SIG-M5 (cell line): ENCODE data around the gene TMEM143.

Source experiments
- DNase-seq: peaks from one replicate; lab custom pipeline; 2025; lab: John Stamatoyannopoulos, UW

The TMEM143 gene

DNA sequence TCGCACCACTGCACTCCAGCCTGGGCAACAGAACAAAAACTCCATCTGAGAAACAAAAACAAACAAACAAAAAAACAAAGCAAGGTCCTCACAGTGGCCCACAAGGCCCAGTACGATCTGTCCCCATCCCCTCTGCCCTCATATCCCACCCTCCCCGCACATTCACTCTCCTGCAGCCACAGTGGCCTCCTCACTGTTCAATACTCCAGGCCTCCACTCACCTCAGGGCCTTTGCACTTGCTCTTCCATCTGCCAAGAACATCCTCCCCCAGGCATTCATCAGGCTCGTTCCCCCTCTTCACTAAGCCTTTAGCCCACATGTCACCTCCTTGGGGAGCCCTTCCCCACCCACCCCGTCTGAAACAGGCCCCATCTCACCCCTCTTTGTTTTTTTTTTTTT is 4.6 kb downstream of the TMEM143 start:
- DNase-seq, result no peak

DNA sequence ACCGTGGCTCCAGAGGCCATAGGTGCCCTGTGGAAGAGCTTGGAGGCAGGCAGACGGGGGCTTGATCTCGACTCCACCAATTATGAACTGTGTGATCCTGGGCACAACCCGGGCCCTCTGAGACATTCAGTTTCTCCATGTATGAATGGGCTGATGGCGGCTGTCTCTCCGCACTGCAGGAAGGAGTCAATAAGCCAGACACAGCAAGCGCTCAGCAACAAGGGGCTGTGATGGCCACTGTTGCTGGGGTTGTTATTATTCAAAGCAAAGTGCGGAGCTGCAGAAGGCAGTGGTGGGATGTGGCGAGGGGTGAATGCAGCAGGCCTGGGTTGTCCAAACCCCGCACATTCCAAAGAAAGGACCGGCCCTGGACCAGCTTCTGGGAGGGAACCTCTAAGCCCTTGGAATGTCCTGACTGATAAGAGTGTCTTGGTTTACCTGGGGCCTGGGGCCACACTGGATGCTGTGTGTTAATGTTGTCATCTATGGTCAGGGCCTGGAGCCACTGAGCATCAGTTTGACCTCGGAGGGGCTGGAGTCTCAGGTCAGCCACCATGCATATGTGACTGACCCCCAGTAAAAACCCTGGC is 8.3 kb downstream of the TMEM143 start:
- no peak for DNase-seq

DNA sequence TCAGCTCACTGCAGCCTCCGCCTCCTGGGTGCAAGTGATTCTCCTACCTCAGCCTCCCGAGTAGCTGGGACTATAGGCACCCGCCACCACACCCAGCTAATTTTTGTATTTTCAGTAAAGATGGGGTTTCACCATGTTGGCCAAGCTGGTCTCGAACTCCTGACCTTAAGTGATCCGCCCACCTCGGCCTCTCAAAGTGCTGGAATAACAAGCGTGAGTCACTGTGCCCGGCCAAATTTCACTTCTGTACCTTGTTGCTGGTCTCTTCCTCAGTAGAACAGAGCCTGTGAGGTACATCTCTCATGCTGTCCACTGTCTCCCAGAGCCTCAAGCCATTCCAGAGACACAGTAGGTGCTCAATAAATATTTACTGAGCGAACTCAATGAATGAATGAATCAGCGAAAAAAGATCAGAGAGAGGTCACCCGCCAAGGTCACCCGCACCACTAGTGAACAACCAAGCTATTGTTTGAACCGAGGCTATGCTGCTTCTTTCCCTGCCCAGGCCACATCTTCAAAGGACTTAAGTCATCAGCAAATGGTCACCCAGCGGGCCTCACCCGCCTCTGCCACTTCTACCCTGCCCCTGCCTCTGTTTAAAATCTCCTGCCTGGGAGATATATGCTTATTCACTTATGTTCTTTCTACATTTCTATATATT is 9.3 kb downstream of the TMEM143 start:
- DNase-seq, result no peak

DNA sequence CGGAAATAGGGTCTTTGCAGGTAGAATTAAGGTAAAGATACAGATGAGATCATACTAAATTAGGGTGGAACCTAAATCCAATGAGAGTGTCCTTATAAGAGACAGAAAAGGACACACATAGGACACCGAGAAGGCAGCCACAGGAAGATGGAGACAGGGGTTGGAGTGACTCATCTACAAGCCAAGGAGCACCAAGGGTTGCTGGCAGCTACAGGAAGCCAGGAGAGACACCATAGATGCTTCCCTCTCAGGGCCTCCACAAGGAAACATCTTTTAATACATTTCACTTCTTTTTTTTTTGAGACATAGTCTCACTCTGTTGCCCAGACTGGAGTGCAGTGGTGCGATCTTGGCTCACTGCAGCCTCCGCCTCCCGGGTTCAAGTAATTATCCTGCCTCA is 10.1 kb downstream of the TMEM143 start:
- DNase-seq, result no peak

DNA sequence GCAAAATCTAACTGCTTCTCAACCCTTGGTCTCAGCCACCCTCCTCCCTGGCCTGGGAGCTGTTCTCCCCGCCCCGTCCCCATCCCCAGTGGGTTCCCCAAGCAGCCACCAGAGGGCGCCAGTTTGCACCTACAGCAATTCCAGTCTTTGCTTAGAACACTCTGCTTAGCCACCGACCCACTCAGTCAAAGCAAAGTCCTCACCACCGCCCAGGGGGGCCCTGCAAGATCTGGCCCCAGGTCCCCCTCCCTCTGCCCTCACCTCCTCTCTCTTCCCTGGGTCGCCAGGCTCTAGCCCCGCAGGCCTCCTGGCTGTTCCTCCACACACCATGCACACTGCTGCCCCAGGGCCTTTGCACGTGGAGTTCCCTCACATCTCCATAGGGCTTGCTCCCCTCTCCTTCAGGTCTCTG is 12.4 kb downstream of the TMEM143 start:
- DNase-seq, result no peak

DNA sequence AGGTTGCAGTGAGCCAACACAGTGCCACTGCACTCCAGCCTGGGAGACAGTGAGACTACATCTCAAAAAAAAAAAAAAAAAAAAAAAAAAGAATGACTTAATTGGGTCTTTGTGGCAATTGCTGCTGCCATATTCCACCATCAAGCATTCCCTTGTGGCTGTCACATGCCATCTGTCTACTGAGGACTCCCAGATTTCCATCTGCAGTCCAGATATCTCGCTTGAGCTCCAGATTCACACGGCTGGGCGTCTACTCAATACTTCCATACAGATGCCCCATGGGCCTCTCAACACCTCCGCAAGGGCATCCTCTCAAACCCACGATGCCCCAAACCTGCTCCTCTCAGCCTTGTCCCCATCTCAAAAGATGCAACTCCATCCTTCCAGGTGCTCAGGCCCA is 12.9 kb downstream of the TMEM143 start:
- DNase-seq, result no peak

DNA sequence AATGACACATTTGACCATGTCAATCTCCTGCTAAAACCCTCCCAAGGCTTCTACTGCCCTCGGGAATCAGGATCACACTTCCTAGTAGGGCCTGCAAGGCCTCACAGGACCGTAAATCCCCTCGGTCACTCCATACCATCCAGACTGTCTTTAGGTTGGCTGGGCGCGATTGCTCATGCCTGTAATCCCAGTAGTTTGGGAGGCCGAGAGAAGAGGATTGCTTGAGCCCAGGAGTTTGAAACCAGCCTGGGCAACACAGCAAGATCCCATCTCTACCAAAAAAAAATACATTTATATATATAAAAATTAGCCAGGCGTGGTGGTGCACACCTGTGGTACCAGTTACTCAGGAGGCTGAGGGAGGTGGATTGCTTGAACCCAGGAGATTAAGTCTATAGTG is 15.0 kb downstream of the TMEM143 start:
- DNase-seq, result no peak

DNA sequence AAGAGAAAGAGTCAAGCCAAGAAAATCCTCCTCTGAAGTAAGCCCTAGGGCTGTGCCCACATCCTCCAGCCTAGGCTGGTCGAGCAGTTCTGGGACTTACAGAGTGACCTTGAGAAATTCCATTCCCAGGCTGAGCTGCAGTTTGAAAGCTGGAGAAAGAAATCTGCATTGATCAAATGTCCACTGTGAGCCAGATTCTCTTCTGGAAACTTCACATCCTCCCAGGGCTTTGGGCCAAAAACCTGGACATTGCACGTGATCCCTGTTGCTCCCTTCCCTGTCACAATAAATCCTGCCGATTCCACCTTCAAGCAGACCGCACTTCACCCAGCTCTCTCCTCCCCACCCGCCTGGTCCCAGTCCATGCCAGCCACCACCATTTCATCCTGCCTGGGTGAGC is 15.7 kb downstream of the TMEM143 start:
- no peak for DNase-seq

DNA sequence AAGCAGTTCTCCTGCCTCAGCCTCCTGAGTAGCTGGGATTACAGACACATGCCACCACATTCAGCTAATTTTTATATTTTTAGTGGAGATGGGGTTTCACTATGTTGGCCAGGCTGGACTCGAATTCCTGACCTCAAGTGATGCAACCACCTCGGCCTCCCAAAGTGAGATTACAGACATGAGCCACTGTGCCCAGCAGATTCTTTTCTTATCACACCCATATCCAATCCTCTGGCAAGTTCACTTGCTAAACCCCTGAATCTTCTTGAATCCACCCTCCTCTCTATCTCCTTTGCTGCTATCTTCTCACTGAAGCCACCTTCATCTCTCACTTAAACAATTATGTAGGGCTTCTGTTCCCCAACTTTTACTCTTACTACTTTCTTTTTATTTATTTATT is 17.5 kb downstream of the TMEM143 start:
- DNase-seq, result no peak

DNA sequence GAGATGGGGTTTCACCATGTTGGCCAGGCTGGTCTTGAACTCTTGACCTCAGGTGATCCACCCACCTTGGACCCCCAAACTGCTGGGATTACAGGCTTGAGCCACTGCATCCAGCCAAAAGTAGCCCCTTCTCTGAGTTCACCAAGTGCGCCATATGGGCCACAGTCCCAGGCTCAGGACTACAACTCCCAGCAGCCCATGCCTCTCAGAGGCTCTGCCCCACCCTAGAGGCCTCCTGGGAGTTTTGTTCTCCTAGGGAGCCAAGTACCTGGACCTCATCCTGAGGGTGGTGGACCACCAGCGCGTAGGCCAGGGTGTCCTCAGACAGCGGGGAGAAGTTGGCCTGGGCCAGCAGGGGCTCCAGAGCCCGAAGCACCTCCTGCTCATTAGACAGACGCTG is 18.8 kb downstream of the TMEM143 start:
- no peak for DNase-seq

DNA sequence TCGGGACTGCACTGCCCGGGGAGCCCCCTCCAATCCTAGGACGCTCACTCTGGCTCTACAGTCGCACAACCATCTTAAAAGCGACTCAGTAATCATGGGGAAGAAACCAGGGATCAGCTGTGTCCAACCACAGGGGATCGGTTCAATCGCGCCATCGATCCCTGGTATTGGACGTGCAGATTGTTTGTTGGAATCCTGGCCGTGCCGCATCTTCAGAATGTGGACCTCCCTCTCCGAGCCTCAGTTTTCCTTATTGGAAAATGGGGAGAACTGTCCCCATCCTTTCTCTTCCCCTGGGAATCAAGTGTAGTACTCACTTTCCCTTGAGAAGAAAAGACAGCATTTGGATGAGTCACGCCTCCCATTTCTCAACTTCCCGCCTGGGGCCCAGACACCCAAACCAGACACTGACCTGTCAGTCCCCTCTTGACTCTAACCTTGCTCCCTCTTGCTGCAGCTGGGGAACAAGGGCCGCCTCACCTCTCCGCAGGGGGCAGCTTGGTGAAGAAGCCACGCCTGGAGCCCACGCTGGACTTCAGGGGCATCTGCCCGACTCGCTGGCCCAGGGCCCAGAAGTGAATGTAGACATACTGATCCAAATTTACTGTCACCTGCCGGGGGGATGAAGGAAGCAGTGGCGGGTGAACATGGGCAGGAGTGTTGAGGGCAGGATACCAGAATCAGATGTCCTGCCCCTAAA is 20.7 kb downstream of the TMEM143 start:
- DNase-seq, result no peak

DNA sequence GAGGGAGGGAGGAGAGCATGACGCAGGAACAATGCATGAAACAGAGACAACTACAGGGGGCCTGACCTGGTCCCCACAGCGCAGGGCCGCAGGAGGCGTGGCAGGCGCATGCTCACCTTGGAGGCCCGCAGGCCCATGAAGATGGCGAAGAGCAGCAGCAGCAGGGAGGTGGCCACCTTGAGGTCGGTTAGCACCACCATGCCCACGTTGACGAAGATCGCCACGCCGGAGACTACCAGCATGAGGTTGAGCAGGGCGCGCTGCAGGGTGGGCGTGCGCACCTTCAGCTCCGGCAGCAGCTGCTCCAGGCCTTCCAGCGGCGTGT is 21.4 kb downstream of the TMEM143 start:
- DNase-seq, result no peak

DNA sequence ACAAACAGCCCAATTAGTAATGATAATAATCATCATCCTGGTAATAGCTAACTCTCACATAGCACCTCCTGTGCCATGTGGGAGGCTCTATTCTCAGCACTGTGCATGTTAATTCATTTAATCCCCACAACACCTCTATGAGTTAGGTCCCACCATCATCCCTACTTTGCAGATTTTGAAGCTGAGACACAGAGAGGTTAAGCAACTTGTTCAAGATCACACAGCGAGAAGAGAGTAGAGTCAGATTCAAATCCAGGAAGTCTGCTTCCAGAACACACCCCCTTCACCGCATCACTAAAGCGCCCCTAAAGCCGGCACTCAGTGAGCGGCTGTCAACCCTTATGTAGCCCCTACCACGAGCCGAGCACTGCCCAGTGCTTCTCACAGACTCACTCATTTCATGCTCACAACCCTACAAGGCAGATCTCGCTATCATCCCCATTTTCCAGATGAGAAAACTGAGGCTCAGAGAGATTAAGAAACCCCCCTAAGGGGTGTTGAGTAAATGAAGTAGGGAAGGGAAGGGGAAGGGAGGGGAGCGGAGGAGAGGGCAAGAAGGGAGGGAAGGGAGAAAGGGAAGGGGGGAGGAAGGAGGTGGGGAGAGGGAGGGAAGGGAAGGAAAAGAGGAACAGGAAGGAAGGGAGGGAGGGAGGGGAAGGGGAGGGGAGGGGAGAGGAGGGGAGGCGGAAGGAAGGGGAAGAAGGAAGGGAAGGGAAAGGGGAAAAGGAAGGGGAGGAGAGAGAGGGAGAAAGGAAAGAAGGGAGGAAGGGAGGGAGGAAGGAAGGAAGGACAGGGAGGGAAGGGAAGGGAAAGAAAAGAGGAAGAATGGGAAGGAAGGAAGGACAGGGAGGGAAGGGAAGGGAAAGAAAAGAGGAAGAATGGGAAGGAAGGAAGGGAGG is 22.0 kb downstream of the TMEM143 start:
- no peak for DNase-seq

DNA sequence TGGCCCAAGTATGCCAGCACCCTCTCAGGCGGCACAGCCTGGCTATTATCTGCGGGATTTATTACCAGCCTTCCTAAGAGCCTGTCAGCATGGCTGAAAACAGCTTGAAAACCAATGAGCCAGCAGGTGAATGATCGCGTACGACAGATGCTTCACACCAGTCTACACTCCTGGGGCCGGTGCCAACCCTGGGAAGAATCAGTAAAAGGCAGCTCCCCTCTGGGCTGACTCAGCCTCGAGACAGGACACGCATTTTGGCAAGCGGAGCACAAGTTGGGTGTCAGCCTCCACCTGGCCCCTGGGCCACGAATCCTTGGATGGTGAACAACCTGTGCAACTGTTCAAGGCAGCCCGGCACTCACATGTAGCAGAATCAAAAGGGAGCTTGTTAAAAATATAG is 22.7 kb downstream of the TMEM143 start:
- no peak for DNase-seq

DNA sequence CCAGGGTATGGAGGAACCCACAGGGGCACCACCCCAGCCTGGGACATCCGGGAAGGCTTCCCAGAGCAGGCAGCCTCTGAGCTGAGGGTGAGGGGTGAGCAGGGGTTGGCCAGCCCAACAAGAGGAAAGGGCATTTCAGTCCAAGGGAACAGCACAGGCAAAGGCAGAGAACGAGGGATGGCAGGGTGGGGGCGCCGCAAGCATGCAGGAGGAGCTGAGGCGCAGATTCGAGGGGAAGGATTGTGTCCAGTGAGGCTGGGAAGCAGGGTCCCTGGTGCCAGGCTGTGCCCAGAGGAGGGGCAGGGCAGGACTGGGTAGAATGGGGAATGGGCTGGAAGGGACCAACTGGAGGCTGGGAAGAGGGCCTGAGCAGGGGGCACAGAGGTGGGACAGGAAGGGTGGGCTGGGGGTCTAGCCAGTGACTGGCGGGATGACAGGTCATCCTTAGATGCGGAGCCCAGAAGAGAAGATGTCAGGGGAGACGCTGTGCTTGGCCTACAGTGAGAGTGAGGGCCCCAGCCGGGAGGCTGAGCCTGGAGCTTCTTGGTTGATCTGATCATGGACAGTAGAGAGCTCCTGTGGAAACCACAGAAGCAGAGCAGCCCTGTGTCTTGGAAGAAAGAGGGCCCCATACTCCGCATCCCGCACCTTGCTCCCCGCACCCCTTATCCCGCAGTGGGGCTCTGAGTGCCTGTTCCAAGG is 24.8 kb downstream of the TMEM143 start:
- DNase-seq, result no peak

DNA sequence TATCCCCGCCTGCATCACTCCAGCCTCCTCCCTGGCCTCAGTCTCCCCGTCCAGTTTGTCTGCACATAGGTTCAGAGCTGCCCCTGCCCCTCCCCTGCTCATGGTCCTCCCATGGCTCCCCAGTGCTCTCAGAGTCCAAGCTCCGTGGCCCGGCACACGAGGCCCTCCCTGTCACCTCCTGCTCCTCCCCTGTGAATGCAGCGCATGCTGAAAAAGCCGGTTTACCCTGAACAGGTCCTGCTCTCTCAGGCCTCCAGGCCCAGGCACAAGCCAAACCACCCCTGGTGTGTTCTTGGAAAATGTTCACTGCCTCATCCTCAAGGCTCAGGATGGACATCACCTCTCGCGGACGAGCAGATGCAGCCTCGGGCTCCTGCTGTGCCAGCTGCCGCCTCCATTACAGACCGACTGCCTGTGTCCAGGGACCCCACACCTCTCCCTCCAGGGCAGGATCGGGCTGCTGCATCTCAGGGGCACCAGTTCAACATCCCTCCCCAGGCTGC is 25.4 kb downstream of the TMEM143 start:
- DNase-seq, result no peak

DNA sequence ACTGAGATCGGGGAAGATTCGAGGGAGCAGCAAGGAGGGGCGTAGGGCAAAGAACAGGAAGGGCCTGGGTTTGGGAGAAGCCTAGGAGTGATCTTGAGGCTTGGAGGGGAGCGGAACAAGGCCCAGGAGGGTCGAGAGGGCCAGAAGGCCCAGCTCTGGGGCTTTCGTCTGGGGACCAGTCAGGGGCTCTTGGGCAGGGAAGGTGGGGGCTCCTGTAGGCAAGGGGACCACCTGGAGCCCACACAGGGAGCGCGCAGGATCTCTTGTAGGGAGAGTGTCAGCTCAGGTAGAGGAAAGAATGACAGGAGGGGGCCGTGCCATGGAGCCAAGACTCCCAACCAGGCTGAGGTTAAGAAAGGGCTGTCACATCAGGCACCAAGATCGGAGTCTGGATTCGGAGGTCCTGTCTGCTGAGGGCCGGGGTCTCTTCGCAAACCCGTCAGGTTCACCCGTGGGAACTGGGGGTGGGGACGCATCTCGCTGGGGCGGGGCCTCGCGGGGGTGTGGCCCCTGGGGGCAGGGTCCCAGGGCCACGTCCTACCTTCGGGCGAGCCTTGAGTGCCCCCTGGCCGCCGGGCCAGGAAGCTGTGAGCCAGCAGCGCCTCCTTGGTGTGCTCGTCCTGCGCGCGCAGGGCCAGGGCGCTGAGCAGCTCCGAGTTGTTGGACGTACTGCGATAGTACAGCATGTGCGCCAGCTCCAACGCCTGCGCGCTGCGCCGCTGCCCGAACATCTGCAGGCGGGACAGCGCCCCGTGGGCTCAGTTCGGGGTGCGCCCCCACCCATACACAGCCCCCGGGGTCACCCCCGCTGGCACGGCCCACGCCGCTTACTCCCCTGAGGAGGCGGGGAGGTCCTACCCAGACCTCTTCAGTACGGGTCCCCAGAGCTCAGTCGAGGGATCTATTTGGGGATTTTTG is 30.0 kb downstream of the TMEM143 start:
- DNase-seq, result peak; percentile 36

DNA sequence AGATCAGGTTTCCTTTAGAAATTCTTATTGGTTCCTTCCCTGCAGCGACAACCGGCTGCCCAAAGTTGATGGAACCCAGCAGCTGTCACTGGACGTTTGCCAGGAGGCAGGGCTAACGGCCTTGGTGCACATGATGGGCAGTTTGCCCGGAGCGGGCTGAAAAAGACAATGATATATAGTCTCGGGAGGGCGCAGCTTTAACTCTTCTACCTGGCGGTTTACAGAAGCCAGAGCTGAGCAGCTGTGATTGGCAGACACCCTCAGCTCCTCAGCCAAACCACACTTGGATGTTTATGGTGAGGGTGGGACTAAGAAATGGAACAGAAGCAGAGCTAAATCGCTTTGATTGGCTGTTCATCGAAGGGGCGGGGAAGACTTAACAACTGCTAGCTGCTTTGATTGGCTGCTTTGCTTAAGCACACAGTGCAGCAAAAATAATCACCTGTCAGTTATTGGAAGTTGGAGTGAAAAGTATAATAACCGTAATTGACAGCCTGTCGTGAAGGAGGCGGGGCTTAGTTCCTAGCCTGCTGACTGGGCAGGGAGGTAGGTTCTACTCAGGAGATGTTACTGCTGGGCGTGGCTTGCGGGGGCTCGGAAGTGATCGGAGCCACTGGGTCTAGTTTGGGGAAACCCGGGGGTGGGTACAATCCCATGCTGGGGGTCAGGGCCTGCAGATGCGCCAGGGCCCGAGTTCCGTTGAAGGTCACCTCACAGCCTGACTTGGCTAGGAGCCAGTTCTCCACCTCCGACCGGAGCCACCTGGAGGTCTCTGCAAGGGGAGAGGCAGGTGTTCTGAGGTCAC is 30.9 kb downstream of the TMEM143 start:
- peak; percentile 97 for DNase-seq

DNA sequence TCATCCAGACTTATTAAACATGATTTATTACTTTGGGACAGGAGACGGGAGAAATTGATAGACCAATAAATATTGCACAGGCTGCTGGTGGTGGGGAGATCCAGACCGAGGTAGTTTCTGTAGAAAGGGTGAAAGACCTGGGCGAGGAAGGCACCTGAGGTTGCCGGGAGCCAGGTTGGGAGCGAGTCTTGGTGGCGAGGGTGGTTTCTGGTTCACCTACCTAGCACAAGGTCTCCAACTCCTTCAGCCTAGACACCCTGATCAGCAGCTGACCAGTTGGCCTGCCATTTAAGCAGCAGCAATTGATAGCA is 31.4 kb downstream of the TMEM143 start:
- DNase-seq, result no peak

DNA sequence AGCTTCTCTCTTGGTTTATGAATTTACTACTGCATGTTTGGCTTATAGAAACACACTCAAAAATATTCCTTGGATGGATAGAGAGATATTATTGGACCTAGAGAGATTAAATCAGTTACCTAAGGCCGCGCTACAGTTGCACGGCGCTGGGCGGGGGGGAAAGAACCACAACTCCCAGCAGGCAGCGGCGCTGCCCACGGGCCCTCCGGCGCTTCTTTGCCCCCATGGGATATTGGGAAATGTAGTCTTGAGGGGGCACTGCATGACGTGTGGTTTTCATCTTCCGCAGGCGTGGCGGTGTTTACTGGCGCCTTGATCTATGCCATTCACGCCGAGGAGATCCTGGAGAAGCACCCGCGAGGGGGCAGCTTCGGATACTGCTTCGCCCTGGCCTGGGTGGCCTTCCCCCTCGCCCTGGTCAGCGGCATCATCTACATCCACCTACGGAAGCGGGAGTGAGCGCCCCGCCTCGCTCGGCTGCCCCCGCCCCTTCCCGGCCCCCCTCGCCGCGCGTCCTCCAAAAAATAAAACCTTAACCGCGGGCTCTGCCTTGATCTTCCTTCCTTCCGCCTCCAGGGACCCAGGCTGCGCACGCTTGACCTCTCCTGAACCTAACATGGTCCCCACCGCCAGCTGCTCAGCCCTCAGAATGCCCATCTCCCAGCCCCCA is 33.6 kb downstream of the TMEM143 start:
- DNase-seq, result peak; percentile 62
